HepG2 (cell line): ENCODE measurements around the gene GTPBP6. TPM values are rescaled to one million over a fixed set of nuclear protein-coding genes. Genes with fewer than 3 reads are reported as not detected.
A peak's percentile ranks its signal among the peaks of the same experiment; 100 is the strongest.

Source experiments
- ATAC-seq: fragments of 200-7000 bp; cut with Tn5 transposase; 3 replicates; pipeline ENCODE4 v1.9.1; 2020; ENCODE audit warnings: mild to moderate bottlenecking, moderate library complexity
- BruUV-seq: library from RNA; stranded (reverse); fragments of 400-500 nt; replicated peaks from 2 replicates; lab custom pipeline; 2021; lab: Mats Ljungman, UMichigan
- CTCF ChIA-PET: fragments of 300-600 bp; formaldehyde crosslinking; extraction: SDS; loops from one replicate; lab custom pipeline; 2021; ENCODE audit warnings: low total read pairs, inconsistent platforms, low intra/inter-chr PET ratio; lab: Yijun Ruan, JAX
- POLR2A ChIA-PET: fragments of 350-600 bp; sonication (Branson Sonifier 250); formaldehyde crosslinking; loops from one replicate; lab custom pipeline; 2020; ENCODE audit warnings: antibody characterized with exemption, inconsistent platforms; lab: Yijun Ruan, JAX
- DNase-seq: peaks from one replicate; pipeline ENCODE4 v3.0.0-alpha.2; 2015; ENCODE audit warnings: low spot score
- FAIRE-seq: peaks from 3 replicates; lab custom pipeline; 2011; peaks lifted over from hg19 to GRCh38; lab: Jason Lieb, UNC
- H2AFZ ChIP-seq: one replicate; pipeline ENCODE4 v1.6.1; 2011; ENCODE audit warnings: low read length, inconsistent platforms
- H3K27ac ChIP-seq: fragments of 300-600 bp; 3 replicates; pipeline ENCODE4 v1.8.0; 2011; ENCODE audit warnings: mixed run types, mild to moderate bottlenecking, mixed read lengths, low read length, inconsistent platforms; ENCODE audit not compliant: insufficient read depth; ENCODE audit errors: extremely low read length
- H3K27me3 ChIP-seq, 2 experiments: fragments of 200-600 bp in 1 of 2; 2 replicates in 1 of 2; 3 replicates in 1 of 2; pipeline versions ENCODE4 v1.6.0 to v1.8.0; 2011; ENCODE audit warnings: low read length in 2 of 2, mild to moderate bottlenecking in 2 of 2, moderate library complexity in 2 of 2, inconsistent platforms in 1 of 2; ENCODE audit not compliant: insufficient read depth in 2 of 2, control insufficient read depth in 1 of 2
- H3K36me3 ChIP-seq, 2 experiments: fragments of 200-600 bp in 1 of 2; replicated peaks in 1 of 2; 2 replicates in 1 of 2; 3 replicates in 1 of 2; pipeline versions ENCODE4 v1.5.1 to v1.8.0; 2011; ENCODE audit warnings: low read length in 2 of 2, inconsistent platforms in 1 of 2; ENCODE audit not compliant: insufficient read depth in 2 of 2, control insufficient read depth in 1 of 2
- H3K4me1 ChIP-seq: 2 replicates; pipeline ENCODE4 v1.5.1; 2012; ENCODE audit warnings: low read length, inconsistent platforms; ENCODE audit not compliant: insufficient read depth
- H3K4me2 ChIP-seq: 2 replicates; pipeline ENCODE4 v1.6.0; 2011; ENCODE audit warnings: low read depth, low read length, inconsistent platforms
- H3K4me3 ChIP-seq, 3 experiments: fragments of 200-600 bp in 1 of 3; sonication (generic), shearing (Covaris generic) in 1 of 3; replicated peaks in 1 of 3; 2 replicates each; pipeline ENCODE4 v1.5.1; 2011 to 2016; ENCODE audit warnings: low read length in 3 of 3, inconsistent platforms in 2 of 3, low read depth in 2 of 3, mild to moderate bottlenecking in 2 of 3, control low read depth in 1 of 3, mixed read lengths in 1 of 3; ENCODE audit not compliant: insufficient read depth in 1 of 3
- H3K79me2 ChIP-seq: one replicate; pipeline ENCODE4 v1.6.1; 2011; ENCODE audit warnings: low read length, inconsistent platforms; ENCODE audit not compliant: insufficient read depth
- H3K9ac ChIP-seq: 2 replicates; pipeline ENCODE4 v1.6.0; 2011; ENCODE audit warnings: mild to moderate bottlenecking, low read depth, low read length, inconsistent platforms; ENCODE audit not compliant: insufficient read depth
- H3K9me3 ChIP-seq: 2 replicates; pipeline ENCODE4 v1.5.1; 2012; ENCODE audit warnings: mild to moderate bottlenecking, low read length
- H4K20me1 ChIP-seq: 2 replicates; pipeline ENCODE4 v1.6.0; 2011; ENCODE audit warnings: inconsistent platforms, mild to moderate bottlenecking, low read length, moderate library complexity; ENCODE audit not compliant: insufficient read depth
- AGO2 ChIP-seq: fragments of 200-400 bp; formaldehyde crosslinking; optimal IDR thresholded peaks from 2 replicates; pipeline ENCODE3; 2017; ENCODE audit warnings: mild to moderate bottlenecking, low read depth, low read length, moderate library complexity
- ISL2 ChIP-seq: sonication (generic); formaldehyde crosslinking; IDR thresholded peaks from 2 replicates; pipeline ENCODE4 v1.5.0; 2020; ENCODE audit warnings: missing genetic modification reagents
- JUN ChIP-seq: sonication (generic); formaldehyde crosslinking; IDR thresholded peaks from 2 replicates; pipeline ENCODE4 v1.4.0; 2020; ENCODE audit warnings: mild to moderate bottlenecking, missing genetic modification reagents
- KLF16 ChIP-seq, 2 experiments: sonication (generic) in 1 of 2; formaldehyde crosslinking in 1 of 2; IDR thresholded peaks; 2 replicates each; pipeline versions ENCODE4 v1.6.1 to v1.8.0; 2016 to 2023; ENCODE audit warnings: missing genetic modification reagents in 2 of 2, missing compliant biosample characterization in 1 of 2
- LBX2 ChIP-seq: sonication (generic); formaldehyde crosslinking; IDR thresholded peaks from 2 replicates; pipeline ENCODE4 v1.5.0; 2020; ENCODE audit warnings: missing genetic modification reagents, mild to moderate bottlenecking, borderline replicate concordance
- REPIN1 ChIP-seq: sonication (generic); formaldehyde crosslinking; IDR thresholded peaks from 2 replicates; pipeline ENCODE4 v1.8.0; 2022; ENCODE audit warnings: missing genetic modification reagents, low read depth, mild to moderate bottlenecking, borderline replicate concordance
- ZBTB42 ChIP-seq: sonication (generic); formaldehyde crosslinking; IDR thresholded peaks from 2 replicates; pipeline ENCODE4 v1.5.0; 2020; ENCODE audit warnings: mild to moderate bottlenecking, missing genetic modification reagents
- ZNF383 ChIP-seq: sonication (generic); formaldehyde crosslinking; IDR thresholded peaks from 2 replicates; pipeline ENCODE4 v1.4.0; 2020; ENCODE audit warnings: missing genetic modification reagents, mild to moderate bottlenecking, borderline replicate concordance
- ZNF556 ChIP-seq: sonication (generic); formaldehyde crosslinking; IDR thresholded peaks from 2 replicates; pipeline ENCODE4 v1.4.0; 2020; ENCODE audit warnings: mild to moderate bottlenecking, missing genetic modification reagents, borderline replicate concordance
- WGBS: methylation state at CpG from one replicate; pipeline ENCODE4 v1.1.6; 2017; ENCODE audit warnings: low lambda C conversion rate; 5-methylcytosine and 5-hydroxymethylcytosine counted together
- in situ Hi-C: cut with HindIII; loops from 2 replicates; pipeline ENCODE4 v1.10.0; 2017; ENCODE audit warnings: low pct_unique_long_range_greater_than_20kb; ENCODE audit not compliant: extremely low pct_ligation_motif_present
- intact Hi-C: fragments of 100-400 bp; cut with micrococcal nuclease; formaldehyde crosslinking; loops from one replicate; pipeline ENCODE4 v1.10.0; 2022; ENCODE audit not compliant: unreplicated experiment
- polyA plus RNA-seq, 8 experiments: library from polyadenylated mRNA; depleted of rRNA in 3 of 8; stranded (reverse) in 7 of 8; unstranded in 1 of 8; fragments of >200 nt; fragmentation: Illumina TruSeq in 4 of 8; extraction: Trizol in 4 of 8; gene quantifications; 2 replicates each; pipeline versions ENCODE4 v1.2.1 to v1.2.3, GENCODE V29; 2011 to 2016; ENCODE audit warnings: low read depth in 4 of 8, missing spikeins in 1 of 8, mixed read lengths in 1 of 8; ENCODE audit not compliant: insufficient read depth in 1 of 8
- total RNA-seq, 5 experiments: library from RNA; depleted of rRNA; stranded (reverse); fragments of >200 nt; fragmentation: Illumina TruSeq; extraction: Trizol; gene quantifications; 2 replicates each; pipeline ENCODE4 v1.2.3, GENCODE V29; 2016; ENCODE audit warnings: low read depth in 1 of 5
- TF ChIP-seq, protein P1 (sequence below): sonication (generic); formaldehyde crosslinking; IDR thresholded peaks from 2 replicates; pipeline ENCODE4 v1.5.0; 2020; ENCODE audit warnings: missing genetic modification reagents
- TF ChIP-seq, protein P2 (sequence below): sonication (generic); formaldehyde crosslinking; IDR thresholded peaks from 2 replicates; pipeline ENCODE4 v1.4.0; 2020; ENCODE audit warnings: missing genetic modification reagents
- TF ChIP-seq, protein P3 (sequence below): sonication (generic); formaldehyde crosslinking; IDR thresholded peaks from 2 replicates; pipeline ENCODE4 v1.4.0; 2020; ENCODE audit warnings: missing genetic modification reagents

GTPBP6 gene
- total and polyA plus RNA-seq, 2 of the 13 experiments (the other 11 are each of a cell fraction or from before 2014, with no cell fraction given) = 20.2 to 39.6 TPM

DNA sequence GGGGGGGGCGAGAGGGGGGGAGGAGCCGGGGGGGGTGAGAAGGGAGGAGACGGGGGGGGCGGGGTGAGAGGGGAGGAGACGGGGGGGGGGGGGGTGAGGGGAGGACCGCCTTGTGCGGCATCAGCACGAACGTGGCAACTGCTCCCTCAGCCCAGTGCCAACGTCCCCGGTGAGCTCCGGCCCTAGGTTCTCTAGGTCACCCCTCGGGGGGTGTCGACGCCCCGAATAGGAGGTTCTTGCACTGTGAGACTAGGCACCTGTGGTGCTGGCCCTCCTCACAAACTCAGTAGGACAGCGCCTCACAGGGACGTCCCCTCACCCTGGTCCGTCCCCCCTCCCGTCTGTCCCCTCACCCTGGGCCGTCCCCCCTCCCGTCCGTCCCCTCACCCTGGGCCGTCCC is 21.5 kb upstream of the GTPBP6 start (continued):
- TF ChIP-seq, protein P1, sequence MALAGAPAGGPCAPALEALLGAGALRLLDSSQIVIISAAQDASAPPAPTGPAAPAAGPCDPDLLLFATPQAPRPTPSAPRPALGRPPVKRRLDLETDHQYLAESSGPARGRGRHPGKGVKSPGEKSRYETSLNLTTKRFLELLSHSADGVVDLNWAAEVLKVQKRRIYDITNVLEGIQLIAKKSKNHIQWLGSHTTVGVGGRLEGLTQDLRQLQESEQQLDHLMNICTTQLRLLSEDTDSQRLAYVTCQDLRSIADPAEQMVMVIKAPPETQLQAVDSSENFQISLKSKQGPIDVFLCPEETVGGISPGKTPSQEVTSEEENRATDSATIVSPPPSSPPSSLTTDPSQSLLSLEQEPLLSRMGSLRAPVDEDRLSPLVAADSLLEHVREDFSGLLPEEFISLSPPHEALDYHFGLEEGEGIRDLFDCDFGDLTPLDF (CRISPR knock-in tag) = no peak
- TF ChIP-seq KLF16 (CRISPR knock-in tag; IDR thresholded peaks at IDR 0.05) (no peak), LBX2 (CRISPR knock-in tag) (no peak), ZNF383 (CRISPR knock-in tag) (no peak), REPIN1 (no peak), JUN (no peak), ISL2 (no peak)
- TF ChIP-seq, all 625 proteins: peak for 0

GRCh38 chrX:338836-339400 is 20.3 kb upstream of the GTPBP6 start:
- in situ Hi-C loops (no loop called here), intact Hi-C loops (no loop called here)
- no peaks in the 10 kb centered on the region for H3K9me3 ChIP-seq
- H3K4me3 ChIP-seq = no peak overlapping the region
- BruUV-seq = no TSS peak
- no peaks in the 10 kb centered on the region for H3K79me2 ChIP-seq
- ATAC-seq = peak; percentile 43; the same call in 2 of the 3 replicates
- no peak overlapping the region for H3K9ac ChIP-seq
- H2AFZ ChIP-seq = no peak overlapping the region
- no peak for DNase-seq
- ChIA-PET CTCF (no interaction called here), POLR2A (no interaction called here)
- TF ChIP-seq ZNF556 (CRISPR knock-in tag) (no peak), ZBTB42 (CRISPR knock-in tag) (no peak), AGO2 (peak; percentile 43)
- TF ChIP-seq, protein P2, sequence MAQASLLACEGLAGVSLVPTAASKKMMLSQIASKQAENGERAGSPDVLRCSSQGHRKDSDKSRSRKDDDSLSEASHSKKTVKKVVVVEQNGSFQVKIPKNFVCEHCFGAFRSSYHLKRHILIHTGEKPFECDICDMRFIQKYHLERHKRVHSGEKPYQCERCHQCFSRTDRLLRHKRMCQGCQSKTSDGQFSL = 0 out of 2 replicates have a peak, but pooled peaks have one; percentile 52
- TF ChIP-seq, protein P3, sequence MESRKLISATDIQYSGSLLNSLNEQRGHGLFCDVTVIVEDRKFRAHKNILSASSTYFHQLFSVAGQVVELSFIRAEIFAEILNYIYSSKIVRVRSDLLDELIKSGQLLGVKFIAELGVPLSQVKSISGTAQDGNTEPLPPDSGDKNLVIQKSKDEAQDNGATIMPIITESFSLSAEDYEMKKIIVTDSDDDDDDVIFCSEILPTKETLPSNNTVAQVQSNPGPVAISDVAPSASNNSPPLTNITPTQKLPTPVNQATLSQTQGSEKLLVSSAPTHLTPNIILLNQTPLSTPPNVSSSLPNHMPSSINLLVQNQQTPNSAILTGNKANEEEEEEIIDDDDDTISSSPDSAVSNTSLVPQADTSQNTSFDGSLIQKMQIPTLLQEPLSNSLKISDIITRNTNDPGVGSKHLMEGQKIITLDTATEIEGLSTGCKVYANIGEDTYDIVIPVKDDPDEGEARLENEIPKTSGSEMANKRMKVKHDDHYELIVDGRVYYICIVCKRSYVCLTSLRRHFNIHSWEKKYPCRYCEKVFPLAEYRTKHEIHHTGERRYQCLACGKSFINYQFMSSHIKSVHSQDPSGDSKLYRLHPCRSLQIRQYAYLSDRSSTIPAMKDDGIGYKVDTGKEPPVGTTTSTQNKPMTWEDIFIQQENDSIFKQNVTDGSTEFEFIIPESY (CRISPR knock-in tag) = peak; percentile 96
- WGBS = 96% methylated on average over 42 of the region's 44 CpGs
- H3K27me3 ChIP-seq = no peaks in the 10 kb centered on the region
- FAIRE-seq = no peak
- no peak overlapping the region for H3K4me2 ChIP-seq
- H3K4me1 ChIP-seq = no peaks in the 10 kb centered on the region
- no peaks in the 10 kb centered on the region; a peak in 1 of 5 replicates for H3K36me3 ChIP-seq
- no peaks in the 10 kb centered on the region for H4K20me1 ChIP-seq
- no peak overlapping the region for H3K27ac ChIP-seq
